ENCODE results near the gene TOP2B.

- TF ChIP-seq POLR2A (IDR thresholded peaks at IDR 0.05; ENCODE audit: extremely low read depth, insufficient read length) (no peak), CTCF (IDR thresholded peaks at IDR 0.05; ENCODE audit: low read depth, low read length) (no peak), MAX (IDR thresholded peaks at IDR 0.05; ENCODE audit: low read depth, low read length) (no peak), MYC (IDR thresholded peaks at IDR 0.05; ENCODE audit: low read depth, low read length) (no peak)
These were observed 14.5 kb upstream of the TOP2B start for GRCh38 chr3:25679166-25679565.

Data from NB4 (cell line).